GM19240 (cell line): ENCODE data around the gene MRPL53.

Experiments
- DNase-seq: peaks from one replicate; pipeline ENCODE4 v3.0.0; 2011; ENCODE audit warnings: low spot score; ENCODE audit not compliant: insufficient read length

The MRPL53 gene

GRCh38 chr2:74429487-74430451, 42.7 kb downstream of the MRPL53 start:
- DNase-seq = no peak

- no peak for DNase-seq
These were observed 43.8 kb downstream of the MRPL53 start for GRCh38 chr2:74428675-74429074.

DNA sequence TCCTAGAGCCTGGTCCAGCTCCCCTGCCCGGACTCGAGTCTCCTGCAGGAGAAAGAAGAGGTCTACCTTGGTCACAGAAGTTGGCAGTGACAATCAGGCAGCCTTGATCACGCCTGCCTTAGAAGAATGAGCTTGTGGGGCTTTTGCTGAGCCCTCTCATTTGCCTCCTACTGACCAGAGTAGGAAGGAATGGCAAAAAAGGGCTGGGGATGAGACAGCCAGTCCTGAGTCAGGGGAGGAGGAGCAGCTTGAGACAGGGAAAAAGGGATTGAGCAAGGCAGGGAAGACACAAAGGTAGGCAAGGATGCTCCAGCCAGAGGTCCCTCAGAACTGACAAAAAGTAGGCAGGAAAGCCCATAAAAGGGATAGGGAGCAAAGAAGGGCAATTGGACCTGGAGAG, 44.9 kb downstream of the MRPL53 start:
- DNase-seq = no peak

- DNase-seq = no peak
These were observed 46.2 kb downstream of the MRPL53 start for GRCh38 chr2:74426181-74426758.

DNA sequence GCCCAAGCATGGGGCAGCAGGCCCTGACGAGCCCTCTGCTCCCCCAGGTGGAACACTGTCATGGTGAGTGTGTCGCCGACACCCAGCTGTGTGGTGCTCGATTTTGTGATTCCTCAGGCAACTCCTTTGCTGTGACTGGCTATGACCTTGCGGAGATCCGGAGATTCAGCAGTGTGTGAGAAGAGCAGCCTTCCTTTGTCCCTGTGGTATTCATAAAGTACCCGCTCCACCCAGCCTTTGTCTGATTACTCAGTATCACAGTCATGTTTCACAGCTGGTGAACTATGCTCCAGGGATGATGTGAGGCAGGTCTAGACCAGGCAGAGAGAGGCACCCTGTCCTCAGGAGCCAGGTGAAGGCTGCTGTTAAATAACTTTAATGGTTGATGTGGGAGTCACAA, 47.0 kb downstream of the MRPL53 start:
- DNase-seq = no peak

GRCh38 chr2:74424995-74425406, 47.5 kb downstream of the MRPL53 start:
- no peak for DNase-seq

DNA sequence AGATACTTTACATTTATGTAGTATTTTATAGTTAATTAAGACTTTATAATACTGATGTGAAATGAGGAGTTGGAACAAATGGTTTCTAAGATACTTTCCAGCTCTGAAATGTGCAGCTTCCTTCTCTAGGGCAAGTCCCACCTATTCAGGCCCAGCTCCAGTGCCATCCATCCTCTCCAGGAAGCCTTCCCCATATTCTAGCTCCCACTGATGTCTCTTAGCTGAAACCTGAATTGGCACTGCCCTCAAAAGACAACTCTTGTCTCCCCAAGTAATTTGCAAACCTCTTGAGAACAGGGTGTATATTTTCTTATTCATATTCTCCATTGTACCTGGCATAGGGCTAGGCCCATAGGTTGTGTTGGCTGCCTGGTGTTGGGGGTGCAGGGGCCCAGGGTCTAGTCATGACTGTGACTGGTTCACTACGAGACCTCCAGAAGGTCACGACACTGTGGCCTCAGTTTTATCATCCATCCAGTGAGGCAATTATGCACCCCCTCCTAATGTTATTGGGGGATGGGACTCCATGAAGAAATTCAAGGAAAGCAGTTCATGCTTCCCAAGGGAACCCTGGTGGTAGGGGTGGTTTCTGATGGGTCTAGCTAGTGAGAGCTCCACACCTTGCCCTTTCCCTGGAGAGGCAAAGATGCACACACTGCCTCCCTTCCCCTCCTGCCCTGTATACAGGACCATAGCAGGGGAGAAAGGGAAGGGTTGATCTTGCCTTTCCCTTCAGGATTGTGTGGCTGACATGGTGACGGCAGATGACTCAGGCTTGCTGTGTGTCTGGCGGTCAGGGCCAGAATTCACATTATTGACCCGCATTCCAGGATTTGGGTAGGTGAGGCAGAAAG, 48.1 kb downstream of the MRPL53 start:
- no peak for DNase-seq

DNA sequence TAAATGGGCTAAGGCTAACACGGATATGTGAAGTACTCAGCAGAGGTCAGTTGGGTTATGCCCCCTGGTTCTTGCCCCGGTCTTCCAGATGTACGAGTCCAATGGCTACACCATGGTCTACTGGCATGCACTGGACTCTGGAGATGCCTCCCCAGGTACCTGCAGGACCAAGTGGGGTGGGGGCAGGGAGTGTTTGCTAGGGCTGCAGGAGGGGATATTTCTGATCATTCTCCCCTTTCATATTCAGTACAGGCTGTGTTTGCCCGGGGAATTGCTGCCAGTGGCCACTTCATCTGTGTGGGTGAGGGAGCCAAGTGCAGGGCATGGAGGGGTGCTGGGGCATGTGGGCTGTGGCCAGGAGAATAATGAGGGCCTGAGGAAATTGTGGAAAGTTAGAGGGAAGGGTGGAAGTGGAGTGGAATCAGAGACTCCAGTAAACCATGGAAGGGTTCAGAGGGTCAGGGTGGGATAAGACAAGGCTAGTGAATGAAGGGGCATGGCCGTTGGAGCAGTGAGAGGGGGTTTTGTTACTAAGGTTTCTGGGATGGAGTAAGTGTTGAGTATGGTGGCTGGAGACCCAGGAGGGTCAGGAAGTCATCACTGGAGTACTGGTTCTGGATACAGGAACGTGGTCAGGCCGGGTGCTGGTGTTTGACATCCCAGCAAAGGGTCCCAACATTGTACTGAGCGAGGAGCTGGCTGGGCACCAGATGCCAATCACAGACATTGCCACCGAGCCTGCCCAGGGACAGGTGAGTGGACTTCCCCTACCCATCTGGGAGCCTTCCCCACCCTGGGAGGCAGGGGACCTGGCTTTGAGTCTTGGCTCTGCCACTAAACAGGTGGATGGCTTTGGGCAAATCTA, 49.0 kb downstream of the MRPL53 start:
- DNase-seq = no peak
